GM19351 (cell line): ENCODE results near the gene EXOC6B.

Source experiments
- ATAC-seq: cut with Tn5 transposase; IDR thresholded peaks from one replicate; pipeline ENCODE4 v1.9.1; 2021; ENCODE audit warnings: mild to moderate bottlenecking, moderate library complexity; ENCODE audit not compliant: unreplicated experiment

Gene EXOC6B

GRCh38 chr2:72128059-72128842 lies 697.6 kb downstream of the EXOC6B start:
- ATAC-seq = no peak

GRCh38 chr2:72127401-72128058 lies 698.3 kb downstream of the EXOC6B start:
- no peak for ATAC-seq

GRCh38 chr2:72126186-72127100 lies 699.4 kb downstream of the EXOC6B start:
- no peak for ATAC-seq
